DOHH2 (cell line): ENCODE data around the gene TBATA.
A peak's percentile ranks its signal among the peaks of the same experiment; 100 is the strongest.

ENCODE experiments used
- CTCF ChIP-seq: fragments of 200-600 bp; sonication (generic); IDR thresholded peaks from one replicate; pipeline ENCODE4 v1.5.1; 2014; ENCODE audit warnings: antibody characterized with exemption, mild to moderate bottlenecking, low read depth, low read length; ENCODE audit not compliant: poor library complexity, severe bottlenecking
- EZH2phosphoT487 ChIP-seq: fragments of 200-600 bp; sonication (generic); IDR thresholded peaks from 2 replicates; pipeline ENCODE4 v1.6.1; 2017; ENCODE audit warnings: borderline replicate concordance, mild to moderate bottlenecking, antibody characterized with exemption, low read length, moderate library complexity, mixed read lengths

DNA sequence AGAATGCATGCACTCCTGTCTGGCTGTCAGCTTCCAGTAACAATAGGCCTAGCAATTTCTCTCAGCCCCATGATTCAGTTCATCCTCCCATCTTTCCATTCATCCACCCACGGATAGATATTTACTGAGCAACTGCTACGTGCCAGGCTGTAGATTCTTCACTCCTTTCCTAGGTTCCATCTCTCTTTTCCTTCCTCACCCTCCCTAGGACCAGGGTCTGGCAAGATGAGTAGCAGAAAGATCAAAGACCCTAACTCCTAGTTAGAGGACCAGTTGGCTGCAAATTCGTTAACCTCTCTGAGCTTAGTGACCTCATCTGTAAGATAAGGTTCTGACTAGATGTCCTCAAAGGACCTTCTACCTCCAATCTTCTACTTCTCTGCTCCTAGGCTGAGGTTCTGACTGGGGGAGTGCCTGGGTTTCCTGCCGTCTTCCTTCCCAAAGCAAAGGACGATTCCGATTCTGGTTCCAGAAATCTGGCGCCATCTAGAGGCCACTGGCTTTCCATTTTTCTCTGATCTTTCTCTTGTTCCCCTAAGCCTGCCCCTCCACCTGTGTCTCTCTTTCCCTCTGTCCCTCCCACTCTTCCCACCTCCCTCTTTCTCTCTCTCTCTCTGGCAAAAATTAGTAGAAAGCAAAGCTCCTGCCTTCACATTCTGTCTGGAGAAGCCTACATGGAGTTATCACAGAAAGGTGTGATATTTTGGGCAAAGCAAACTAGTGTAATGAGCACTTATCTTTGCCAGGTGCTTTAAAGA is 26.2 kb downstream of the TBATA start:
- TF ChIP-seq CTCF: peak; percentile 69
- no peak for TF ChIP-seq EZH2phosphoT487
